Measurements from ENCODE around the gene PLD1. TPM values are rescaled to one million over a fixed set of nuclear protein-coding genes. Genes with fewer than 3 reads are reported as not detected.
A peak's percentile ranks its signal among the peaks of the same experiment; 100 is the strongest.

PLD1 gene
- total and polyA plus RNA-seq, 10 of the 15 experiments (the other 5 are each of a cell fraction or from before 2014, with no cell fraction given), result 2.9 to 108 (median 3.6) TPM

DNA sequence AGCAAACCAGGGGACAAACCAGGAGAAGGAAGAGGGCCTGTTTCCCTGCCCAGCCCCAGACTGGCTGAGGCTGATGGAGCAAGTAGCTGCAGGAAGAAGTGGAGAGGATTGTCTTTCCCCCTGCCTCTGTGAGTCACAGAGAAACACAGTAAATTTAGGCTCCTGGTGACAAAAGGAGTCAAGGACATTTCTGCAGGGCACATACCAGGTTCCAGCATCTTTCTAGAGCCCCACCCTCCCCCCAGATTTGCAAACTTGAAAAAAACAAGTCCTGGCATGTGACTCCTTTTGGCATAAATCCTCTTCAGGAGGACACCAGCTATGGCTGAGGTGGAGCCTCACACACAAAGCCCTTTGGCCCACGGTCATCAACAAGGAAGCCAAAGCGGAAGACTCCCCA, 17.8 kb downstream of the PLD1 start (continued):
- no peak for TF ChIP-seq RB1 (IDR thresholded peaks at IDR 0.05; ENCODE audit: borderline replicate concordance)
- no peak for TF ChIP-seq ZSCAN29 (IDR thresholded peaks at IDR 0.05)
- TF ChIP-seq FOXM1 (IDR thresholded peaks at IDR 0.05; ENCODE audit: low read depth, low read length), result no peak

DNA sequence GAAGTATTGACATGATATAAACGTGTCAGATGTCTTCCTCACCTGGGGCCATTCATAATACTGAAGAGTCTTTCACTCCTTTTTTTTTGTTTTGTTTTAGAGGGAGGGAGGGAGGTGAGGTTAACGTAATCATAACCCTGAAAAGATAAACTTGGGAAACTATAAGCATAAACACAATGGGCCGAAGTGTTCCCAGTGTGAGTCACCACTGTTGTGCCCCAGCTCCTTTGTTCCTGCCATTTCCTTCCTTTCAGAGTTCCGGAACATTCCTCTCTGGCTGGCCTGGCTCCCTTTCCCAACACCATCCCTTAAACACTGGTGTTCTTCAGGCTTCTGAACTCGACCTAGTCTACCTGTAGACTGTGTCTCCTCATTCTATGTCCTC, 18.6 kb downstream of the PLD1 start:
- ChIA-PET SMC1A (ENCODE audit: uncharacterized antibody, unreplicated experiment) (interaction anchor here (0.6 to 10.9 kb wide), 15 partner anchors 11 to 1526 kb away, joined by 3 to 187 read pairs (median 6); partner anchors contain the start of gene PLD1), CTCF (interaction anchor here (0.9 to 7.8 kb wide), 11 partner anchors 10 to 550 kb away, joined by 3 to 87 read pairs (median 8); no protein-coding TSS in a partner anchor), POLR2A (interaction anchor here (0.7 to 5.4 kb wide), 11 partner anchors 12 to 37 kb away, joined by 3 to 53 read pairs (median 4); no protein-coding TSS in a partner anchor), RAD21 (ENCODE audit: unreplicated experiment) (interaction anchor here (1.7 to 7.4 kb wide), 8 partner anchors 10 to 48 kb away, joined by 4 to 93 read pairs (median 11); partner anchors contain the start of gene PLD1)
- H3K4me1 ChIP-seq (ENCODE audit: control insufficient read depth, insufficient read depth, low read length), result no peaks in the 10 kb centered on the region; the same call in 1 of the 2 replicates
- TF ChIP-seq SPI1 (IDR thresholded peaks at IDR 0.05; ENCODE audit: borderline replicate concordance, insufficient read depth, low read depth, low read length), result no peak
- TF ChIP-seq IKZF1 (conservative IDR thresholded peaks at IDR 0.05), result 0 out of 2 replicates have a peak, but pooled peaks have one; percentile 21
- BruUV-seq (replicated peaks), result no TSS peak
- FAIRE-seq, result no peak
- 35% methylated on average over 4 of the region's 5 CpGs for WGBS (ENCODE audit: insufficient coverage, insufficient replicate concordance, low lambda C conversion rate, missing lambda C conversion rate)
- in situ Hi-C loops (cut with MboI), result no loop called here
- no peaks in the 10 kb centered on the region; the same call in 1 of the 2 replicates for H3K79me2 ChIP-seq (ENCODE audit: control insufficient read depth, insufficient read depth, low read length)
- no peaks in the 10 kb centered on the region for H3K27me3 ChIP-seq (replicated peaks in 1 of 2; ENCODE audit: control insufficient read depth in 2 of 2, insufficient read depth in 2 of 2, low read length in 1 of 2)
- no peak overlapping the region for H2AFZ ChIP-seq (ENCODE audit: control insufficient read depth, low read depth, low read length)
- no peak overlapping the region for H3K9ac ChIP-seq (ENCODE audit: control insufficient read depth, insufficient read depth, low read length)
- no peaks in the 10 kb centered on the region; the same call in 2 of the 3 replicates for H3K9me3 ChIP-seq (replicated peaks; ENCODE audit: control insufficient read depth, insufficient read depth, low read length)
- no peak overlapping the region for H3K27ac ChIP-seq (ENCODE audit: control insufficient read depth, insufficient read depth)
- no peak overlapping the region for H3K4me2 ChIP-seq (ENCODE audit: control insufficient read depth, insufficient read depth)
- peaks cover 0 to 2% of the 10 kb centered on the region in 2 experiments; a peak in 2 of 4 replicates for H3K36me3 ChIP-seq (ENCODE audit: control insufficient read depth in 2 of 2, insufficient read depth in 2 of 2, low read length in 1 of 2)
- no peak overlapping the region for H3K4me3 ChIP-seq
- DNase-seq (ENCODE audit: low read depth, low spot score), result no peak
- H4K20me1 ChIP-seq (ENCODE audit: control insufficient read depth, insufficient read depth), result no peaks in the 10 kb centered on the region
- ATAC-seq, result no peak
- intact Hi-C loops (cut with micrococcal nuclease; ENCODE audit: unreplicated experiment), result no loop called here

All from GM12878 (cell line).